IPS-NIHi7 (cell line): ENCODE data around the gene SLC22A13.
"Not testable (repeated sequence)": the region's sequence is repeated elsewhere in the genome, so short reads cannot be mapped to it uniquely, and the experiment has no call there.

Experiments
- DNase-seq: peaks from one replicate; pipeline ENCODE4 v3.0.0; 2012; ENCODE audit warnings: mixed read lengths; ENCODE audit errors: extremely low spot score

Gene SLC22A13

GRCh38 chr3:38297947-38298711 lies 32.5 kb downstream of the SLC22A13 start:
- DNase-seq = no peak

GRCh38 chr3:38306941-38307340 lies 41.3 kb downstream of the SLC22A13 start:
- no peak for DNase-seq

- no peak for DNase-seq
These were observed 42.0 kb downstream of the SLC22A13 start for GRCh38 chr3:38307599-38307998.

- no peak for DNase-seq
These were observed 42.8 kb downstream of the SLC22A13 start for GRCh38 chr3:38308456-38308855.

GRCh38 chr3:38311476-38311875 lies 45.9 kb downstream of the SLC22A13 start:
- DNase-seq = no peak

- no peak for DNase-seq
These were observed 46.3 kb downstream of the SLC22A13 start for GRCh38 chr3:38311941-38312340.

- DNase-seq = no peak
These were observed 46.7 kb downstream of the SLC22A13 start for GRCh38 chr3:38312356-38312755.

- no peak for DNase-seq
These were observed 47.7 kb downstream of the SLC22A13 start for GRCh38 chr3:38313263-38313662.

GRCh38 chr3:38313695-38314094 lies 48.1 kb downstream of the SLC22A13 start:
- DNase-seq = no peak

GRCh38 chr3:38314112-38314763 lies 48.6 kb downstream of the SLC22A13 start:
- DNase-seq = no peak

- DNase-seq = no peak
These were observed 49.3 kb downstream of the SLC22A13 start for GRCh38 chr3:38314764-38315487.

- DNase-seq = no peak
These were observed 50.0 kb downstream of the SLC22A13 start for GRCh38 chr3:38315488-38316230.

GRCh38 chr3:38316356-38317191 lies 51.0 kb downstream of the SLC22A13 start:
- no peak for DNase-seq

GRCh38 chr3:38317192-38317759 lies 51.7 kb downstream of the SLC22A13 start:
- DNase-seq = no peak

- DNase-seq = no peak
These were observed 53.4 kb downstream of the SLC22A13 start for GRCh38 chr3:38318766-38319671.

GRCh38 chr3:38320638-38321037 lies 55.0 kb downstream of the SLC22A13 start:
- DNase-seq = not testable (repeated sequence)

GRCh38 chr3:38323060-38323459 lies 57.4 kb downstream of the SLC22A13 start:
- no peak for DNase-seq

- DNase-seq = no peak
These were observed 59.6 kb downstream of the SLC22A13 start for GRCh38 chr3:38325256-38325655.

- DNase-seq = no peak
These were observed 61.9 kb downstream of the SLC22A13 start for GRCh38 chr3:38327335-38328009.
